WTC11 (cell line): Measurements from ENCODE around the gene HMGN4. TPM values are rescaled to one million over a fixed set of nuclear protein-coding genes. Genes with fewer than 3 reads are reported as not detected.
"Not testable (repeated sequence)": the region's sequence is repeated elsewhere in the genome, so short reads cannot be mapped to it uniquely, and the experiment has no call there.

Experiments
- ATAC-seq: fragments of 200-7000 bp; cut with Tn5 transposase; 2 replicates; pipeline ENCODE4 v1.10.0; 2021; ENCODE audit warnings: mild to moderate bottlenecking, moderate library complexity
- CTCF ChIA-PET: fragments of 300-600 bp; sonication (Branson Sonifier 250); formaldehyde crosslinking; loops from one replicate; lab custom pipeline; 2021; ENCODE audit warnings: antibody characterized with exemption; lab: Charles Lee
- POLR2A ChIA-PET: fragments of 350-600 bp; sonication (Branson Sonifier 250); formaldehyde crosslinking; loops from one replicate; lab custom pipeline; 2021; ENCODE audit warnings: antibody characterized with exemption; lab: Charles Lee
- DNase-seq: peaks from one replicate; pipeline ENCODE4 v3.0.0; 2021; ENCODE audit warnings: low spot score
- H3K27ac Mint-ChIP-seq: 2 replicates; pipeline ENCODE4 v1.8.0; 2021; ENCODE audit warnings: mixed read lengths
- H3K27me3 Mint-ChIP-seq: 2 replicates; pipeline ENCODE4 v1.8.0; 2021; ENCODE audit warnings: low read depth, mild to moderate bottlenecking, moderate library complexity, mixed read lengths
- H3K36me3 Mint-ChIP-seq: 2 replicates; pipeline ENCODE4 v1.8.0; 2021; ENCODE audit warnings: mixed read lengths
- H3K4me1 Mint-ChIP-seq: 2 replicates; pipeline ENCODE4 v1.8.0; 2022; ENCODE audit warnings: mixed read lengths
- H3K4me3 Mint-ChIP-seq: 2 replicates; pipeline ENCODE4 v1.8.0; 2021; ENCODE audit warnings: mild to moderate bottlenecking, moderate library complexity, mixed read lengths
- H3K9me3 Mint-ChIP-seq: 2 replicates; pipeline ENCODE4 v1.8.0; 2021; ENCODE audit warnings: mixed read lengths
- FOXK1 ChIP-seq: sonication (generic); formaldehyde crosslinking; IDR thresholded peaks from 2 replicates; pipeline ENCODE4 v1.8.0; 2022; ENCODE audit warnings: mild to moderate bottlenecking, moderate library complexity, missing genetic modification reagents
- GABPB1 ChIP-seq: sonication (generic); formaldehyde crosslinking; IDR thresholded peaks from 2 replicates; pipeline ENCODE4 v1.8.1; 2023; ENCODE audit warnings: mild to moderate bottlenecking, missing genetic modification reagents
- SP1 ChIP-seq: sonication (generic); formaldehyde crosslinking; conservative IDR thresholded peaks from 2 replicates; pipeline ENCODE4 v1.8.1; 2022; ENCODE audit warnings: missing genetic modification reagents
- TEAD4 ChIP-seq: sonication (generic); formaldehyde crosslinking; IDR thresholded peaks from 2 replicates; pipeline ENCODE4 v1.8.0; 2022; ENCODE audit warnings: mild to moderate bottlenecking, missing genetic modification reagents
- total RNA-seq: library from RNA; stranded (reverse); gene quantifications from 3 replicates; pipeline ENCODE4 v1.2.3, GENCODE V29; 2021
- TF ChIP-seq, protein P1 (sequence below): fragments of 200-600 bp; IDR thresholded peaks from 2 replicates; pipeline ENCODE4 v1.8.0; 2022; ENCODE audit warnings: antibody characterized with exemption
- TF ChIP-seq, protein P2 (sequence below): fragments of 250-450 bp; sonication (Bioruptor Pico); IDR thresholded peaks from 2 replicates; pipeline ENCODE4 v1.8.0; 2021; ENCODE audit warnings: mild to moderate bottlenecking
- TF ChIP-seq, protein P3 (sequence below): sonication (generic); formaldehyde crosslinking; IDR thresholded peaks from 2 replicates; pipeline ENCODE4 v1.8.1; 2022; ENCODE audit warnings: mild to moderate bottlenecking, moderate library complexity, missing genetic modification reagents
- TF ChIP-seq, protein P4 (sequence below): sonication (generic); formaldehyde crosslinking; IDR thresholded peaks from 2 replicates; pipeline ENCODE4 v1.8.1; 2023; ENCODE audit warnings: mild to moderate bottlenecking, moderate library complexity, missing genetic modification reagents
- TF ChIP-seq, protein P5 (sequence below): fragments of 250-450 bp; sonication (Bioruptor Pico); IDR thresholded peaks from 2 replicates; pipeline ENCODE4 v2.1.2; 2022; ENCODE audit warnings: mild to moderate bottlenecking, moderate library complexity
- TF ChIP-seq, protein P6 (sequence below): fragments of 250-450 bp; sonication (Bioruptor Pico); IDR thresholded peaks from 2 replicates; pipeline ENCODE4 v1.9.0; 2021; ENCODE audit warnings: mild to moderate bottlenecking
- TF ChIP-seq, protein P7 (sequence below): fragments of 250-450 bp; sonication (Bioruptor Pico); IDR thresholded peaks from 2 replicates; pipeline ENCODE4 v1.9.0; 2021; ENCODE audit warnings: mild to moderate bottlenecking, borderline replicate concordance

The HMGN4 gene
- total RNA-seq, 1 experiment from 2014 or later = 57.1 TPM

DNA sequence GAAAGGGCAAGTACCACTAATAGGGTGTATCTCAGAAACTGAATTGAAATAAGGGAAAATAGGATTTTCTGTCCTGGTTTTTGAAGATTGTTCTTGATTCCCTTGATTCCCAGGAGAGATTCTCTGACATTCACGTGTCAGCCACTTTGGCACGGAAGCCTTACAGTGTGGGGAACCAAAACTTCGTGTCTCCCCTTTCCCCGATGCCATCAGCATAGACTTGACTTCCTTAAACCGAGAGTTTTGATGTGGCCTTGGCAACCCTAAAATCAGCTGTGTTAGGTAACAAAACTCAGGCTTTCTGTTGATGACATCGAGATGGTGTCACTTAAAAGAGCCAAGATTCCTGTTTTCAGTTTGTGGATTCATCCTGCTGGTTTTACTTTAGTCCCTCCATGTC lies 7.5 kb downstream of the HMGN4 start:
- peaks cover 13% of the 10 kb centered on the region for H3K4me1 Mint-ChIP-seq
- TF ChIP-seq, protein P1, sequence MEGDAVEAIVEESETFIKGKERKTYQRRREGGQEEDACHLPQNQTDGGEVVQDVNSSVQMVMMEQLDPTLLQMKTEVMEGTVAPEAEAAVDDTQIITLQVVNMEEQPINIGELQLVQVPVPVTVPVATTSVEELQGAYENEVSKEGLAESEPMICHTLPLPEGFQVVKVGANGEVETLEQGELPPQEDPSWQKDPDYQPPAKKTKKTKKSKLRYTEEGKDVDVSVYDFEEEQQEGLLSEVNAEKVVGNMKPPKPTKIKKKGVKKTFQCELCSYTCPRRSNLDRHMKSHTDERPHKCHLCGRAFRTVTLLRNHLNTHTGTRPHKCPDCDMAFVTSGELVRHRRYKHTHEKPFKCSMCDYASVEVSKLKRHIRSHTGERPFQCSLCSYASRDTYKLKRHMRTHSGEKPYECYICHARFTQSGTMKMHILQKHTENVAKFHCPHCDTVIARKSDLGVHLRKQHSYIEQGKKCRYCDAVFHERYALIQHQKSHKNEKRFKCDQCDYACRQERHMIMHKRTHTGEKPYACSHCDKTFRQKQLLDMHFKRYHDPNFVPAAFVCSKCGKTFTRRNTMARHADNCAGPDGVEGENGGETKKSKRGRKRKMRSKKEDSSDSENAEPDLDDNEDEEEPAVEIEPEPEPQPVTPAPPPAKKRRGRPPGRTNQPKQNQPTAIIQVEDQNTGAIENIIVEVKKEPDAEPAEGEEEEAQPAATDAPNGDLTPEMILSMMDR = no peak
- TF ChIP-seq, protein P2, sequence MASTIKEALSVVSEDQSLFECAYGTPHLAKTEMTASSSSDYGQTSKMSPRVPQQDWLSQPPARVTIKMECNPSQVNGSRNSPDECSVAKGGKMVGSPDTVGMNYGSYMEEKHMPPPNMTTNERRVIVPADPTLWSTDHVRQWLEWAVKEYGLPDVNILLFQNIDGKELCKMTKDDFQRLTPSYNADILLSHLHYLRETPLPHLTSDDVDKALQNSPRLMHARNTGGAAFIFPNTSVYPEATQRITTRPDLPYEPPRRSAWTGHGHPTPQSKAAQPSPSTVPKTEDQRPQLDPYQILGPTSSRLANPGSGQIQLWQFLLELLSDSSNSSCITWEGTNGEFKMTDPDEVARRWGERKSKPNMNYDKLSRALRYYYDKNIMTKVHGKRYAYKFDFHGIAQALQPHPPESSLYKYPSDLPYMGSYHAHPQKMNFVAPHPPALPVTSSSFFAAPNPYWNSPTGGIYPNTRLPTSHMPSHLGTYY = no peak
- no peak overlapping the region for H3K4me3 Mint-ChIP-seq
- H3K27me3 Mint-ChIP-seq = no peaks in the 10 kb centered on the region
- CTCF ChIA-PET = interaction anchor here (0.7 kb wide), 1 partner anchor 50 kb away, joined by 3 read pairs; no protein-coding TSS in a partner anchor
- H3K27ac Mint-ChIP-seq = no peak overlapping the region
- POLR2A ChIA-PET = no interaction called here
- no peak for DNase-seq
- peaks cover 31% of the 10 kb centered on the region for H3K36me3 Mint-ChIP-seq
- ATAC-seq = no peak
- H3K9me3 Mint-ChIP-seq = no peaks in the 10 kb centered on the region

DNA sequence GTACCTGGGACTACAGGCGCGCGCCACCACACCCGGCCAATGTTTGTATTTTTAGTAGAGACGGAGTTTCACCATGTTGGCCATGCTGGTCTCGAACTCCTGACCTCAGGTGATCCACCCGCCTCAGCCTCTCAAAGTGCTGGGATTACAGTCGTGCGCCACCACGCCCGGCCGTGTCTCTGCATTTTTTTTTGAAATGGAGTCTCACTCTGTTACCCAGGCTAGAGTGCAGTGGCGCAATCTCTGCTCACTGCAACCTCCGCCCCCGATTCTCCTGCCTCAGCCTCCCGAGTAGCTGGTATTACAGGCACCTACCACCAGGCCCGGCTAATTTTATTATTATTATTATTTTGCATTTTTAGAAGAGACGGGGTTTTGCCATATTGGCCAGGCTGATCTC lies 9.2 kb downstream of the HMGN4 start:
- POLR2A ChIA-PET = interaction anchor here (1.1 kb wide), 1 partner anchor 9 kb away, joined by 4 read pairs; the partner anchor contains the start of gene HMGN4
- ATAC-seq, H3K9me3 Mint-ChIP-seq, DNase-seq, H3K27ac Mint-ChIP-seq, H3K4me3 Mint-ChIP-seq, H3K27me3 Mint-ChIP-seq: not testable (repeated sequence)
- CTCF ChIA-PET = interaction anchor here (2.4 kb wide), 1 partner anchor 206 kb away, joined by 6 read pairs; no protein-coding TSS in a partner anchor
- Mint-ChIP-seq H3K36me3 (peaks cover 24% of the 10 kb centered on the region), H3K4me1 (peaks cover 17% of the 10 kb centered on the region)

DNA sequence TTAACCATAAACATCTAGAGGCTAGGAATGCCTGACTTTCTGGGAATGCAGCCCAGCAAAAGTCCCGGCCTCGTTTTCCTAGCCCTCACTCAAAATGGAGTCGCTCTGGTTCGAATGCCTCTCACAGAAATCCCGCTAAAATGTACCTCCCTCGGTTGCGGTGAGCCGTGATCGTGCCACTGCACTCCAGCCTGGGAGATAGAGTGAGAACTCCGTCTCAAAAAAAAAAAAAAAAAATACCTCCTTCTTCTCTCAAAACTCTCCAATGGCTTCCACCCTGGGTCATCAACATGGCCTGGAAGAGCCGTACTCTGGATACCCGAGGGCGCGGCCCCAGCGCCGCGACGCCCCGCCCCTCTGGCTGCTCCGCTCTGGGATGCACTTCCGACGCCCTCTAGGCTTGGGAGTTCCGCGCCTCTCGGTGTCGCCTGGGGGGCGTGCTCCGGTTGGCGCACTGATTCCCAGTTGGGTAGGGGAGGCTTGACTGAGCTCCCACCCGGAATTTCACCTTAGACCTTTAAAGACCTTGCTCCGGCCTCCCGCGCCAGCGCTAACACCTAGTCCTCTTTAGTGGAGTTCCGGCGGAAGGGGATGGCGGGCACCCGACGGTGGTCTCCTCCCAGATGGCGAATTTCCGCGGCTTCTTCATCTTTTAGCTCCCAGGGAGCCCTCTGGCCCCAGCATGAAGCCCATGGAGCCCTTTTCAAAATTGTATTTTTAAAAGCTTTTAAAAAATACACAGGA lies 12.3 kb downstream of the HMGN4 start:
- CTCF ChIA-PET = interaction anchor here (0.8 to 2.1 kb wide), 7 partner anchors 12 to 219 kb away, joined by 3 to 13 read pairs (median 7); partner anchors contain the start of gene HMGN4
- Mint-ChIP-seq H3K27me3 (no peaks in the 10 kb centered on the region), H3K4me3 (no peak overlapping the region; the same call in 1 of the 2 replicates), H3K27ac (peak overlapping the region; percentile 98), H3K9me3 (no peaks in the 10 kb centered on the region), H3K4me1 (peaks cover 17% of the 10 kb centered on the region), H3K36me3 (peaks cover 16% of the 10 kb centered on the region)
- POLR2A ChIA-PET = interaction anchor here (0.6 to 1.5 kb wide), 8 partner anchors 12 to 1258 kb away, joined by 3 to 11 read pairs (median 4); partner anchors contain the start of gene HMGN4
- ATAC-seq (peak; percentile 81), DNase-seq (peak; percentile 90)
- TF ChIP-seq FOXK1 (0 out of 2 replicates have a peak, but pooled peaks have one; percentile 11), SP1 (CRISPR knock-in tag) (peak; percentile 52), TEAD4 (CRISPR knock-in tag) (no peak), GABPB1 (0 out of 2 replicates have a peak, but pooled peaks have one; percentile 11)
- TF ChIP-seq, protein P3, sequence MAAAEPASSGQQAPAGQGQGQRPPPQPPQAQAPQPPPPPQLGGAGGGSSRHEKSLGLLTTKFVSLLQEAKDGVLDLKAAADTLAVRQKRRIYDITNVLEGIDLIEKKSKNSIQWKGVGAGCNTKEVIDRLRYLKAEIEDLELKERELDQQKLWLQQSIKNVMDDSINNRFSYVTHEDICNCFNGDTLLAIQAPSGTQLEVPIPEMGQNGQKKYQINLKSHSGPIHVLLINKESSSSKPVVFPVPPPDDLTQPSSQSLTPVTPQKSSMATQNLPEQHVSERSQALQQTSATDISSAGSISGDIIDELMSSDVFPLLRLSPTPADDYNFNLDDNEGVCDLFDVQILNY (CRISPR knock-in tag) = 0 out of 2 replicates have a peak, but pooled peaks have one; percentile 57
- TF ChIP-seq, protein P4, sequence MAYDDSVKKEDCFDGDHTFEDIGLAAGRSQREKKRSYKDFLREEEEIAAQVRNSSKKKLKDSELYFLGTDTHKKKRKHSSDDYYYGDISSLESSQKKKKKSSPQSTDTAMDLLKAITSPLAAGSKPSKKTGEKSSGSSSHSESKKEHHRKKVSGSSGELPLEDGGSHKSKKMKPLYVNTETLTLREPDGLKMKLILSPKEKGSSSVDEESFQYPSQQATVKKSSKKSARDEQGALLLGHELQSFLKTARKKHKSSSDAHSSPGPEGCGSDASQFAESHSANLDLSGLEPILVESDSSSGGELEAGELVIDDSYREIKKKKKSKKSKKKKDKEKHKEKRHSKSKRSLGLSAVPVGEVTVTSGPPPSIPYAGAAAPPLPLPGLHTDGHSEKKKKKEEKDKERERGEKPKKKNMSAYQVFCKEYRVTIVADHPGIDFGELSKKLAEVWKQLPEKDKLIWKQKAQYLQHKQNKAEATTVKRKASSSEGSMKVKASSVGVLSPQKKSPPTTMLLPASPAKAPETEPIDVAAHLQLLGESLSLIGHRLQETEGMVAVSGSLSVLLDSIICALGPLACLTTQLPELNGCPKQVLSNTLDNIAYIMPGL (CRISPR knock-in tag) = no peak
- TF ChIP-seq, protein P5, sequence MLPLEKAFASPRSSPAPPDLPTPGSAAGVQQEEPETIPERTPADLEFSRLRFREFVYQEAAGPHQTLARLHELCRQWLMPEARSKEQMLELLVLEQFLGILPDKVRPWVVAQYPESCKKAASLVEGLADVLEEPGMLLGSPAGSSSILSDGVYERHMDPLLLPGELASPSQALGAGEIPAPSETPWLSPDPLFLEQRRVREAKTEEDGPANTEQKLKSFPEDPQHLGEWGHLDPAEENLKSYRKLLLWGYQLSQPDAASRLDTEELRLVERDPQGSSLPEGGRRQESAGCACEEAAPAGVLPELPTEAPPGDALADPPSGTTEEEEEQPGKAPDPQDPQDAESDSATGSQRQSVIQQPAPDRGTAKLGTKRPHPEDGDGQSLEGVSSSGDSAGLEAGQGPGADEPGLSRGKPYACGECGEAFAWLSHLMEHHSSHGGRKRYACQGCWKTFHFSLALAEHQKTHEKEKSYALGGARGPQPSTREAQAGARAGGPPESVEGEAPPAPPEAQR (CRISPR knock-in tag) = peak; percentile 97
- TF ChIP-seq, protein P6, sequence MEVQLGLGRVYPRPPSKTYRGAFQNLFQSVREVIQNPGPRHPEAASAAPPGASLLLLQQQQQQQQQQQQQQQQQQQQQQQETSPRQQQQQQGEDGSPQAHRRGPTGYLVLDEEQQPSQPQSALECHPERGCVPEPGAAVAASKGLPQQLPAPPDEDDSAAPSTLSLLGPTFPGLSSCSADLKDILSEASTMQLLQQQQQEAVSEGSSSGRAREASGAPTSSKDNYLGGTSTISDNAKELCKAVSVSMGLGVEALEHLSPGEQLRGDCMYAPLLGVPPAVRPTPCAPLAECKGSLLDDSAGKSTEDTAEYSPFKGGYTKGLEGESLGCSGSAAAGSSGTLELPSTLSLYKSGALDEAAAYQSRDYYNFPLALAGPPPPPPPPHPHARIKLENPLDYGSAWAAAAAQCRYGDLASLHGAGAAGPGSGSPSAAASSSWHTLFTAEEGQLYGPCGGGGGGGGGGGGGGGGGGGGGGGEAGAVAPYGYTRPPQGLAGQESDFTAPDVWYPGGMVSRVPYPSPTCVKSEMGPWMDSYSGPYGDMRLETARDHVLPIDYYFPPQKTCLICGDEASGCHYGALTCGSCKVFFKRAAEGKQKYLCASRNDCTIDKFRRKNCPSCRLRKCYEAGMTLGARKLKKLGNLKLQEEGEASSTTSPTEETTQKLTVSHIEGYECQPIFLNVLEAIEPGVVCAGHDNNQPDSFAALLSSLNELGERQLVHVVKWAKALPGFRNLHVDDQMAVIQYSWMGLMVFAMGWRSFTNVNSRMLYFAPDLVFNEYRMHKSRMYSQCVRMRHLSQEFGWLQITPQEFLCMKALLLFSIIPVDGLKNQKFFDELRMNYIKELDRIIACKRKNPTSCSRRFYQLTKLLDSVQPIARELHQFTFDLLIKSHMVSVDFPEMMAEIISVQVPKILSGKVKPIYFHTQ = peak; percentile 48; the same call in 1 of the 2 replicates
- TF ChIP-seq, protein P7, sequence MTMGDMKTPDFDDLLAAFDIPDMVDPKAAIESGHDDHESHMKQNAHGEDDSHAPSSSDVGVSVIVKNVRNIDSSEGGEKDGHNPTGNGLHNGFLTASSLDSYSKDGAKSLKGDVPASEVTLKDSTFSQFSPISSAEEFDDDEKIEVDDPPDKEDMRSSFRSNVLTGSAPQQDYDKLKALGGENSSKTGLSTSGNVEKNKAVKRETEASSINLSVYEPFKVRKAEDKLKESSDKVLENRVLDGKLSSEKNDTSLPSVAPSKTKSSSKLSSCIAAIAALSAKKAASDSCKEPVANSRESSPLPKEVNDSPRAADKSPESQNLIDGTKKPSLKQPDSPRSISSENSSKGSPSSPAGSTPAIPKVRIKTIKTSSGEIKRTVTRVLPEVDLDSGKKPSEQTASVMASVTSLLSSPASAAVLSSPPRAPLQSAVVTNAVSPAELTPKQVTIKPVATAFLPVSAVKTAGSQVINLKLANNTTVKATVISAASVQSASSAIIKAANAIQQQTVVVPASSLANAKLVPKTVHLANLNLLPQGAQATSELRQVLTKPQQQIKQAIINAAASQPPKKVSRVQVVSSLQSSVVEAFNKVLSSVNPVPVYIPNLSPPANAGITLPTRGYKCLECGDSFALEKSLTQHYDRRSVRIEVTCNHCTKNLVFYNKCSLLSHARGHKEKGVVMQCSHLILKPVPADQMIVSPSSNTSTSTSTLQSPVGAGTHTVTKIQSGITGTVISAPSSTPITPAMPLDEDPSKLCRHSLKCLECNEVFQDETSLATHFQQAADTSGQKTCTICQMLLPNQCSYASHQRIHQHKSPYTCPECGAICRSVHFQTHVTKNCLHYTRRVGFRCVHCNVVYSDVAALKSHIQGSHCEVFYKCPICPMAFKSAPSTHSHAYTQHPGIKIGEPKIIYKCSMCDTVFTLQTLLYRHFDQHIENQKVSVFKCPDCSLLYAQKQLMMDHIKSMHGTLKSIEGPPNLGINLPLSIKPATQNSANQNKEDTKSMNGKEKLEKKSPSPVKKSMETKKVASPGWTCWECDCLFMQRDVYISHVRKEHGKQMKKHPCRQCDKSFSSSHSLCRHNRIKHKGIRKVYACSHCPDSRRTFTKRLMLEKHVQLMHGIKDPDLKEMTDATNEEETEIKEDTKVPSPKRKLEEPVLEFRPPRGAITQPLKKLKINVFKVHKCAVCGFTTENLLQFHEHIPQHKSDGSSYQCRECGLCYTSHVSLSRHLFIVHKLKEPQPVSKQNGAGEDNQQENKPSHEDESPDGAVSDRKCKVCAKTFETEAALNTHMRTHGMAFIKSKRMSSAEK (CRISPR knock-in tag) = peak; percentile 87; the same call in 1 of the 2 replicates
